HCT116 (cell line): ENCODE measurements around the gene SKIC3. TPM values are rescaled to one million over a fixed set of nuclear protein-coding genes. Genes with fewer than 3 reads are reported as not detected.

ENCODE experiments used
- ATAC-seq: fragments of 200-7000 bp; cut with Tn5 transposase; 2 replicates; pipeline ENCODE4 v1.9.1; 2020; ENCODE audit warnings: mild to moderate bottlenecking, moderate library complexity
- BruUV-seq: library from RNA; stranded (reverse); fragments of 400-500 nt; replicated peaks from 2 replicates; lab custom pipeline; 2021; lab: Mats Ljungman, UMichigan
- CTCF ChIA-PET: fragments of 300-600 bp; sonication (Branson Sonifier 250); formaldehyde crosslinking; loops from one replicate; lab custom pipeline; 2021; ENCODE audit warnings: antibody characterized with exemption; lab: Charles Lee
- POLR2A ChIA-PET: fragments of 300-600, 350-600 bp; sonication (Branson Sonifier 250); formaldehyde crosslinking; loops from one replicate; lab custom pipeline; 2021; ENCODE audit warnings: antibody characterized with exemption; lab: Charles Lee
- RAD21 ChIA-PET, 2 experiments: fragments of 300-600 bp; sonication (Branson Sonifier 250); formaldehyde crosslinking; loops; one replicate each; lab custom pipeline; 2023; ENCODE audit warnings: low total read pairs in 2 of 2; ENCODE audit not compliant: uncharacterized antibody in 2 of 2, unreplicated experiment in 2 of 2, low non-redundant PET in 1 of 2; lab: Charles Lee
- DNase-seq: peaks from one replicate; pipeline ENCODE4 v3.0.0-alpha.2; 2010; ENCODE audit warnings: low read depth, low spot score
- H2AFZ ChIP-seq: fragments of 200-600 bp; shearing (Covaris generic), sonication (generic); 2 replicates; pipeline ENCODE4 v1.6.1; 2017; ENCODE audit warnings: low read depth, mixed run types, mixed read lengths, antibody characterized with exemption, low read length; ENCODE audit not compliant: poor library complexity, severe bottlenecking
- H3K27ac ChIP-seq: 2 replicates; pipeline ENCODE4 v1.5.1; 2012; ENCODE audit warnings: low read depth, low read length
- H3K27me3 ChIP-seq: fragments of 200-600 bp; sonication (generic); 2 replicates; pipeline ENCODE4 v1.6.1; 2016; ENCODE audit warnings: mixed run types, low read length, mixed read lengths; ENCODE audit not compliant: insufficient read depth
- H3K36me3 ChIP-seq, 2 experiments: fragments of 200-500 bp in 1 of 2; fragments of 200-600 bp in 1 of 2; sonication (Bioruptor generic) in 1 of 2; sonication (generic) in 1 of 2; 2 replicates each; pipeline versions ENCODE4 v1.5.1 to v1.6.1; 2014 to 2016; ENCODE audit warnings: low read length in 2 of 2, inconsistent platforms in 1 of 2, mixed read lengths in 1 of 2, mixed run types in 1 of 2; ENCODE audit not compliant: insufficient read depth in 2 of 2, control insufficient read depth in 1 of 2
- H3K4me1 ChIP-seq, 2 experiments: fragments of 200-600 bp in 1 of 2; sonication (generic) in 1 of 2; 2 replicates each; pipeline versions ENCODE4 v1.5.1 to v1.6.1; 2012 to 2017; ENCODE audit warnings: low read length in 2 of 2, inconsistent platforms in 1 of 2, mild to moderate bottlenecking in 1 of 2, mixed read lengths in 1 of 2, mixed run types in 1 of 2, moderate library complexity in 1 of 2; ENCODE audit not compliant: insufficient read depth in 2 of 2, control insufficient read depth in 1 of 2
- H3K4me2 ChIP-seq: fragments of 200-600 bp; sonication (generic); 2 replicates; pipeline ENCODE4 v1.6.1; 2017; ENCODE audit warnings: mixed run types, low read length, mixed read lengths
- H3K4me3 ChIP-seq, 2 experiments: fragments of 200-600 bp in 1 of 2; sonication (generic) in 1 of 2; replicated peaks in 1 of 2; 2 replicates each; pipeline ENCODE4 v1.5.1; 2011 to 2016; ENCODE audit warnings: low read length in 2 of 2, control low read depth in 1 of 2, low read depth in 1 of 2, mild to moderate bottlenecking in 1 of 2, mixed read lengths in 1 of 2, mixed run types in 1 of 2
- H3K79me2 ChIP-seq: fragments of 200-600 bp; sonication (generic); 2 replicates; pipeline ENCODE4 v1.6.1; 2017; ENCODE audit warnings: mild to moderate bottlenecking, mixed run types, low read length, moderate library complexity, mixed read lengths; ENCODE audit not compliant: insufficient read depth
- H3K9ac ChIP-seq: fragments of 200-600 bp; sonication (generic); 2 replicates; pipeline ENCODE4 v1.6.1; 2016; ENCODE audit warnings: low read length, mixed read lengths
- H3K9me2 ChIP-seq: fragments of 200-600 bp; sonication (generic), shearing (Covaris generic); 2 replicates; pipeline ENCODE4 v1.6.1; 2017; ENCODE audit warnings: mixed run types, mild to moderate bottlenecking, moderate library complexity; ENCODE audit not compliant: insufficient read depth
- H3K9me3 ChIP-seq, 2 experiments: fragments of 200-500 bp in 1 of 2; fragments of 200-600 bp in 1 of 2; sonication (Bioruptor generic) in 1 of 2; sonication (generic) in 1 of 2; 2 replicates each; pipeline ENCODE4 v1.6.1; 2014 to 2017; ENCODE audit warnings: low read length in 2 of 2, mixed read lengths in 2 of 2, inconsistent platforms in 1 of 2, low read depth in 1 of 2, mild to moderate bottlenecking in 1 of 2, mixed run types in 1 of 2, moderate library complexity in 1 of 2; ENCODE audit not compliant: control insufficient read depth in 1 of 2, insufficient read depth in 1 of 2
- H4K20me1 ChIP-seq: fragments of 200-600 bp; sonication (generic), shearing (Covaris generic); 2 replicates; pipeline ENCODE4 v1.6.1; 2017; ENCODE audit warnings: mixed run types, mild to moderate bottlenecking, moderate library complexity; ENCODE audit not compliant: insufficient read depth
- MAX ChIP-seq: IDR thresholded peaks from 2 replicates; pipeline ENCODE4 v1.6.1; 2012
- POLR2AphosphoS5 ChIP-seq: IDR thresholded peaks from 2 replicates; pipeline ENCODE4 v1.6.1; 2011; ENCODE audit warnings: mild to moderate bottlenecking, low read depth, low read length, moderate library complexity
- SP1 ChIP-seq: IDR thresholded peaks from 2 replicates; pipeline ENCODE4 v1.6.1; 2012; ENCODE audit warnings: low read depth
- SRF ChIP-seq: IDR thresholded peaks from 2 replicates; pipeline ENCODE4 v1.6.1; 2012; ENCODE audit warnings: low read depth
- YY1 ChIP-seq: IDR thresholded peaks from 2 replicates; pipeline ENCODE4 v1.6.1; 2011; ENCODE audit warnings: low read length, low read depth, moderate library complexity, mild to moderate bottlenecking; ENCODE audit not compliant: insufficient replicate concordance; ENCODE audit errors: extremely low read depth
- ZBTB33 ChIP-seq: IDR thresholded peaks from 2 replicates; pipeline ENCODE4 v1.6.1; 2011; ENCODE audit warnings: mild to moderate bottlenecking, low read length, moderate library complexity; ENCODE audit not compliant: insufficient replicate concordance; ENCODE audit errors: extremely low read depth
- ZFX ChIP-seq: fragments of 450-650 bp; IDR thresholded peaks from 2 replicates; pipeline ENCODE4 v1.6.1; 2017
- intact Hi-C: fragments of 100-400 bp; cut with micrococcal nuclease; formaldehyde crosslinking; loops from 2 replicates; pipeline ENCODE4 v1.10.0; 2022
- total RNA-seq: library from RNA; stranded (reverse); gene quantifications from one replicate; pipeline ENCODE4 v1.2.1, GENCODE V29; 2021; ENCODE audit not compliant: unreplicated experiment
- TF ChIP-seq, protein P1 (sequence below): IDR thresholded peaks from 2 replicates; pipeline ENCODE4 v1.6.1; 2012

Gene SKIC3
- total RNA-seq, 1 experiment from 2014 or later, result 35.1 TPM

- TF ChIP-seq ZFX, result no peak
- no peak for TF ChIP-seq MAX
- no peak for TF ChIP-seq POLR2AphosphoS5
- TF ChIP-seq, protein P1, sequence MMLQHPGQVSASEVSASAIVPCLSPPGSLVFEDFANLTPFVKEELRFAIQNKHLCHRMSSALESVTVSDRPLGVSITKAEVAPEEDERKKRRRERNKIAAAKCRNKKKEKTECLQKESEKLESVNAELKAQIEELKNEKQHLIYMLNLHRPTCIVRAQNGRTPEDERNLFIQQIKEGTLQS, result no peak
- no peak for TF ChIP-seq YY1
- no peak for TF ChIP-seq SP1
- no peak for TF ChIP-seq SRF
- TF ChIP-seq ZBTB33, result no peak
- H3K4me3 ChIP-seq, result no peak overlapping the region
- no peaks in the 10 kb centered on the region for H3K27me3 ChIP-seq
- H2AFZ ChIP-seq, result no peak overlapping the region
- no peak overlapping the region for H3K27ac ChIP-seq
- no peaks in the 10 kb centered on the region for H3K4me1 ChIP-seq
- RAD21 ChIA-PET, result no interaction called here
- no peak for DNase-seq
- POLR2A ChIA-PET, result no interaction called here
- no TSS peak for BruUV-seq
- no peak overlapping the region for H3K9ac ChIP-seq
- intact Hi-C loops, result no loop called here
- H3K9me2 ChIP-seq, result no peaks in the 10 kb centered on the region
- no peaks in the 10 kb centered on the region for H3K9me3 ChIP-seq
- no peaks in the 10 kb centered on the region for H4K20me1 ChIP-seq
- no peak for ATAC-seq
- CTCF ChIA-PET, result no interaction called here
- no peaks in the 10 kb centered on the region for H3K79me2 ChIP-seq
- peaks cover 0 to 4% of the 10 kb centered on the region in 2 experiments; a peak in 1 of 4 replicates for H3K36me3 ChIP-seq
- no peak overlapping the region for H3K4me2 ChIP-seq
Observed at GRCh38 chr5:95572016-95572415, 17.2 kb upstream of the SKIC3 start.
